Spleen (tissue), 7 donors: ENCODE results near the gene MT1G.

Experiments
- POLR2A ChIP-seq, 3 donors: fragments of 450-650 bp; IDR thresholded peaks; one replicate each; pipeline ENCODE4 v1.5.1; 2017; ENCODE audit warnings: antibody characterized with exemption in 3 of 3, mild to moderate bottlenecking in 1 of 3
- TF ChIP-seq, protein P1 (sequence below), 11 experiments: fragments of 200-600 bp in 7 of 11; fragments of 450-650 bp in 4 of 11; sonication (generic) in 4 of 11; IDR thresholded peaks in 8 of 11; conservative IDR thresholded peaks in 3 of 11; 1 replicate in 7 of 11; 2 replicates in 4 of 11; pipeline versions ENCODE4 v1.4.0 to v1.8.0; 2016 to 2021; ENCODE audit warnings: antibody characterized with exemption in 11 of 11, inconsistent platforms in 4 of 11, mild to moderate bottlenecking in 1 of 11
- donor health status: DM: no; HTN: no; CAD: no; lungs with moderate emphysema.
- donor health status: DM: no; HTN: no; CAD: no.
- donor health status: DM: no; HTN: no; CAD: no.

DNA sequence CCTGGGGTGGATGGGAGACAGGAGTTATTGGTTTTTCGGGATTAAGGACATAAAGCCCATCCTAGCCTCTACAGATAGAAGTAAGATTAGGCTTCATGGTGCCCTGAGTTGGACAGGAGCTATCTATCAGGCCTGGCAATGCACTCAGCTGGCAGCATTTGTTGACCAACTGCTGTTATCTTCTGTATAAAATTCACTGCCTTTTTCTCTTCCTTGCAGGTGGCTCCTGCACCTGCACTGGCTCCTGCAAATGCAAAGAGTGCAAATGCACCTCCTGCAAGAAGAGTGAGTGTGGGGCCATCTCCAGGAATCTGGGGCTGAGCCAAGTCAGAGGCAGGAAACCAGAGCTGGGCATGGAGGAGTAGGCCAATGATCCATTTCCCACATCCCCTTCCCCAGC, 28.8 kb downstream of the MT1G start:
- TF ChIP-seq, protein P1, sequence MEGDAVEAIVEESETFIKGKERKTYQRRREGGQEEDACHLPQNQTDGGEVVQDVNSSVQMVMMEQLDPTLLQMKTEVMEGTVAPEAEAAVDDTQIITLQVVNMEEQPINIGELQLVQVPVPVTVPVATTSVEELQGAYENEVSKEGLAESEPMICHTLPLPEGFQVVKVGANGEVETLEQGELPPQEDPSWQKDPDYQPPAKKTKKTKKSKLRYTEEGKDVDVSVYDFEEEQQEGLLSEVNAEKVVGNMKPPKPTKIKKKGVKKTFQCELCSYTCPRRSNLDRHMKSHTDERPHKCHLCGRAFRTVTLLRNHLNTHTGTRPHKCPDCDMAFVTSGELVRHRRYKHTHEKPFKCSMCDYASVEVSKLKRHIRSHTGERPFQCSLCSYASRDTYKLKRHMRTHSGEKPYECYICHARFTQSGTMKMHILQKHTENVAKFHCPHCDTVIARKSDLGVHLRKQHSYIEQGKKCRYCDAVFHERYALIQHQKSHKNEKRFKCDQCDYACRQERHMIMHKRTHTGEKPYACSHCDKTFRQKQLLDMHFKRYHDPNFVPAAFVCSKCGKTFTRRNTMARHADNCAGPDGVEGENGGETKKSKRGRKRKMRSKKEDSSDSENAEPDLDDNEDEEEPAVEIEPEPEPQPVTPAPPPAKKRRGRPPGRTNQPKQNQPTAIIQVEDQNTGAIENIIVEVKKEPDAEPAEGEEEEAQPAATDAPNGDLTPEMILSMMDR (IDR thresholded peaks at IDR 0.05 in 8 of 11, conservative IDR thresholded peaks at IDR 0.05 in 3 of 11): no peak
- no peak for TF ChIP-seq POLR2A (IDR thresholded peaks at IDR 0.05)
